GM15510 (cell line): ENCODE data around the gene INS.

Source experiments
- POLR2A ChIP-seq: IDR thresholded peaks from 3 replicates; pipeline ENCODE4 v1.6.1; 2011; ENCODE audit warnings: borderline replicate concordance; ENCODE audit not compliant: insufficient read length; ENCODE audit errors: extremely low read depth

The INS gene

GRCh38 chr11:2201542-2201941 lies 40.5 kb upstream of the INS start:
- no peak for TF ChIP-seq POLR2A

- no peak for TF ChIP-seq POLR2A
Observed at GRCh38 chr11:2200957-2201519, 40.0 kb upstream of the INS start.

- no peak for TF ChIP-seq POLR2A
Observed at GRCh38 chr11:2200536-2200935, 39.5 kb upstream of the INS start.

- no peak for TF ChIP-seq POLR2A
Observed at GRCh38 chr11:2199466-2200341, 38.7 kb upstream of the INS start.

- no peak for TF ChIP-seq POLR2A
Observed at GRCh38 chr11:2198621-2199365, 37.8 kb upstream of the INS start.

GRCh38 chr11:2197771-2198520 lies 36.9 kb upstream of the INS start:
- no peak for TF ChIP-seq POLR2A

- no peak for TF ChIP-seq POLR2A
Observed at GRCh38 chr11:2196970-2197770, 36.2 kb upstream of the INS start.

GRCh38 chr11:2195756-2196088 lies 34.7 kb upstream of the INS start:
- no peak for TF ChIP-seq POLR2A

GRCh38 chr11:2194877-2195755 lies 34.1 kb upstream of the INS start:
- no peak for TF ChIP-seq POLR2A

GRCh38 chr11:2193099-2193887 lies 32.3 kb upstream of the INS start:
- TF ChIP-seq POLR2A, result no peak

- no peak for TF ChIP-seq POLR2A
Observed at GRCh38 chr11:2192435-2192834, 31.4 kb upstream of the INS start.

- no peak for TF ChIP-seq POLR2A
Observed at GRCh38 chr11:2191883-2192282, 30.9 kb upstream of the INS start.
